GM12878 (cell line): ENCODE measurements around the gene KRTAP29-1. TPM values are rescaled to one million over a fixed set of nuclear protein-coding genes. Genes with fewer than 3 reads are reported as not detected.

Experiments
- ATAC-seq: fragments of 200-7000 bp; cut with Tn5 transposase; 3 replicates; pipeline ENCODE4 v1.9.1; 2020; ENCODE audit warnings: mild to moderate bottlenecking, moderate library complexity
- BruUV-seq: library from RNA; stranded (reverse); fragments of 400-500 nt; replicated peaks from 2 replicates; lab custom pipeline; 2021; lab: Mats Ljungman, UMichigan
- CTCF ChIA-PET: fragments of 300-600 bp; sonication (Branson Sonifier 250); formaldehyde crosslinking; extraction: SDS; loops from one replicate; lab custom pipeline; 2021; ENCODE audit warnings: inconsistent platforms; lab: Yijun Ruan, JAX
- POLR2A ChIA-PET: fragments of 350-600 bp; formaldehyde crosslinking; extraction: SDS; loops from one replicate; lab custom pipeline; 2021; ENCODE audit warnings: inconsistent platforms; lab: Charles Lee
- RAD21 ChIA-PET: fragments of 300-600 bp; sonication (Branson Sonifier 250); formaldehyde crosslinking; loops from one replicate; lab custom pipeline; 2023; ENCODE audit warnings: antibody characterized with exemption; ENCODE audit not compliant: unreplicated experiment; lab: Charles Lee
- SMC1A ChIA-PET: fragments of 300-600 bp; sonication (Branson Sonifier 250); formaldehyde crosslinking; loops from one replicate; lab custom pipeline; 2023; ENCODE audit not compliant: unreplicated experiment, uncharacterized antibody; lab: Charles Lee
- DNase-seq: peaks from one replicate; pipeline ENCODE4 v3.0.0-alpha.2; 2011; ENCODE audit warnings: low read depth, low spot score
- FAIRE-seq: peaks from 3 replicates; lab custom pipeline; 2011; peaks lifted over from hg19 to GRCh38; lab: Jason Lieb, UNC
- H2AFZ ChIP-seq: 2 replicates; pipeline ENCODE4 v1.6.0; 2011; ENCODE audit warnings: low read depth, low read length, control low read depth; ENCODE audit not compliant: control insufficient read depth
- H3K27ac ChIP-seq: 2 replicates; pipeline ENCODE4 v1.5.1; 2011; ENCODE audit warnings: control low read depth; ENCODE audit not compliant: control insufficient read depth, insufficient read depth
- H3K27me3 ChIP-seq, 2 experiments: replicated peaks in 1 of 2; 2 replicates each; pipeline versions ENCODE4 v1.6.0 to v1.6.1; 2011; ENCODE audit warnings: low read length in 1 of 2; ENCODE audit not compliant: control insufficient read depth in 2 of 2, insufficient read depth in 2 of 2
- H3K36me3 ChIP-seq, 2 experiments: 2 replicates each; pipeline ENCODE4 v1.5.1; 2011; ENCODE audit warnings: low read length in 1 of 2; ENCODE audit not compliant: control insufficient read depth in 2 of 2, insufficient read depth in 2 of 2
- H3K4me1 ChIP-seq: 2 replicates; pipeline ENCODE4 v1.6.1; 2011; ENCODE audit warnings: mild to moderate bottlenecking, low read length, moderate library complexity, mixed read lengths; ENCODE audit not compliant: control insufficient read depth, insufficient read depth
- H3K4me2 ChIP-seq: 2 replicates; pipeline ENCODE4 v1.6.0; 2011; ENCODE audit warnings: control low read depth; ENCODE audit not compliant: control insufficient read depth, insufficient read depth
- H3K4me3 ChIP-seq: fragments of 200-600 bp; sonication (generic); 2 replicates; pipeline ENCODE4 v1.5.1; 2016
- H3K79me2 ChIP-seq: 2 replicates; pipeline ENCODE4 v1.6.0; 2011; ENCODE audit warnings: low read length; ENCODE audit not compliant: control insufficient read depth, insufficient read depth
- H3K9ac ChIP-seq: 2 replicates; pipeline ENCODE4 v1.8.0; 2011; ENCODE audit warnings: low read length, control low read depth, mixed read lengths; ENCODE audit not compliant: control insufficient read depth, insufficient read depth
- H3K9me3 ChIP-seq: replicated peaks from 3 replicates; pipeline ENCODE4 v1.5.1; 2011; ENCODE audit warnings: mild to moderate bottlenecking, low read length; ENCODE audit not compliant: control insufficient read depth, insufficient read depth
- H4K20me1 ChIP-seq: 2 replicates; pipeline ENCODE4 v1.6.0; 2011; ENCODE audit not compliant: control insufficient read depth, insufficient read depth
- WGBS: methylation state at CpG from one replicate; pipeline ENCODE4 v1.1.6; 2016; ENCODE audit warnings: low lambda C conversion rate; ENCODE audit not compliant: insufficient replicate concordance, insufficient coverage; ENCODE audit errors: missing lambda C conversion rate; 5-methylcytosine and 5-hydroxymethylcytosine counted together
- in situ Hi-C: fragments of 300-500 bp; cut with MboI; formaldehyde crosslinking; loops from 9 replicates; pipeline ENCODE4 v1.14.3; 2018; ENCODE audit warnings: mixed read lengths
- intact Hi-C: fragments of 100-400 bp; cut with micrococcal nuclease; formaldehyde crosslinking; loops from one replicate; pipeline ENCODE4 v1.14.2; 2022; ENCODE audit not compliant: unreplicated experiment
- polyA plus RNA-seq, 11 experiments: library from polyadenylated mRNA; depleted of rRNA in 4 of 11; unstranded in 6 of 11; stranded (reverse) in 5 of 11; fragments of >200 nt; fragmentation: Nextera tagmentation in 4 of 11; fragmentation: Illumina TruSeq in 1 of 11; extraction: Ambion mirVana in 4 of 11; extraction: Trizol in 1 of 11; gene quantifications; 1 replicate in 1 of 11; 2 replicates in 10 of 11; pipeline versions ENCODE4 v1.2.1 to v1.2.3, GENCODE V29; 2011 to 2016; ENCODE audit warnings: inconsistent platforms in 2 of 11, missing spikeins in 2 of 11, low read depth in 1 of 11
- total RNA-seq, 4 experiments: library from RNA; depleted of rRNA in 3 of 4; stranded (reverse); fragments of >200 nt in 3 of 4; fragmentation: Illumina TruSeq in 1 of 4; extraction: Trizol in 1 of 4; gene quantifications; 2 replicates each; pipeline versions ENCODE4 v1.2.1 to v1.2.3, GENCODE V29; 2013 to 2021
- TF ChIP-seq, protein P1 (sequence below): IDR thresholded peaks from 2 replicates; pipeline ENCODE4 v1.6.1; 2011; ENCODE audit warnings: low read depth, low read length, improper control_type of control experiment, borderline replicate concordance
- TF ChIP-seq, protein P2 (sequence below): fragments of 150-350 bp; IDR thresholded peaks from 2 replicates; pipeline ENCODE4 v1.6.1; 2014; ENCODE audit warnings: mild to moderate bottlenecking, low read depth, low read length

The KRTAP29-1 gene
- total and polyA plus RNA-seq, 10 of the 15 experiments (the other 5 are each of a cell fraction or from before 2014, with no cell fraction given), result 1.9 TPM; not detected in 9

DNA sequence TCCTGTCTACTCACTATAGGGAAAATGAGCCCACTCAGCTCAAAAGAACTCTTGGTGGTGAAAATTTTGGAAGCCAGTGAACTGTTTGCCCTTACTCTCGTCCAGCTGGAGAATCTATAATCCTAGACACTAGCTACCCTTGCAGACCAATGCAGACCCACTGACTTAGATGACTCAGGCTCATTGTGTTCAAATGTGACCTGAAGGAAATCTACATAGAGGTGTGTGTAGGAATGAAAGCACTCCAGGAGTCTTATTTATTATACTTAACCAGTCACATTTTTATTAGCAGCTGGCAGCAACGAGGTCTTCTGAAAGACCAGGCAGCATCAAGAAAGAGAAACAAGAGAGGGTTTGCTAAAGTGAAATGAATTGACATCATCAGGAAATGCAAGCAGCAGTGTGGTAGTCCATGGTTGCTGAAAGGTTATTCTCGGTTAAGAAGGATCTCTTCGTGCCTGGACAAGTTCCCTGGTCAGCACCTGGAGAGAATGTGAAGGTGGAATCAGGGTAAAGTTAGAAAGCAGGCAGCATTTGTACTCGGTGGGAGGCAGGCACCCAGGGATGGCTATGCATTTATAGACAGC is 1.4 kb downstream of the KRTAP29-1 start (continued):
- TF ChIP-seq, protein P1, sequence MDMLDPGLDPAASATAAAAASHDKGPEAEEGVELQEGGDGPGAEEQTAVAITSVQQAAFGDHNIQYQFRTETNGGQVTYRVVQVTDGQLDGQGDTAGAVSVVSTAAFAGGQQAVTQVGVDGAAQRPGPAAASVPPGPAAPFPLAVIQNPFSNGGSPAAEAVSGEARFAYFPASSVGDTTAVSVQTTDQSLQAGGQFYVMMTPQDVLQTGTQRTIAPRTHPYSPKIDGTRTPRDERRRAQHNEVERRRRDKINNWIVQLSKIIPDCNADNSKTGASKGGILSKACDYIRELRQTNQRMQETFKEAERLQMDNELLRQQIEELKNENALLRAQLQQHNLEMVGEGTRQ, result no peak

DNA sequence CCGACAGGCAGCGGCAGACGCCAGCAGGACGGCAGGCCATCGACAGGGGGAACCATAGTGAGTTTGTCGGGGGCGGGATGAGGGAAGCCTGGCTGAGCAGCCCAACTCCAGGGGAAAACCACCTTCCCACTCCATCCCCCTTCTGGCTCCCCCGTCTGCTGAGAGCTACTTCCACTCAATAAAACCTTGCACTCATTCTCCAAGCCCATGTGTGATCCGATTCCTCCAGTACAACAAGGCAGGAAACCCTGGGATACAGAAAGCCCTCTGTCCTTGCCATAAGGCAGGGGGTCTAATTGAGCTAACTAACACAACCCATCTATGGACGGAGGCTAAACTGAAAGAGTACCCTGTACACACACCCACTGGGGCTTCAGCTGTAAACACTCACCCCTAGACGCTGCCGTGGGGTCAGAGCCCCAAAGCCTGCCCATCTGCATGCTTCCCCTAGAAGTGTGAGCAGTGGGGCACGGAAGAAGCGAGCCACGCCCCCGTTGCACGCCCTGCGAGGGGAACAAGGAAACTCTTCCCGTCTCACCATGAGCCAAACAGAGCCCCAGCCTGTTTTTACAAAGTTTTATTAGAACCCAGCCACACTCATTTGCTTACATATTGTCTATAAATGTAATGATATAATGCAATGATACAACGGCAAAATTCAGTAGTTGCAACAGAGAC is 4.1 kb downstream of the KRTAP29-1 start:
- Histone ChIP-seq H2AFZ (no peak overlapping the region), H3K4me1 (no peaks in the 10 kb centered on the region), H3K79me2 (no peaks in the 10 kb centered on the region), H3K36me3 (no peaks in the 10 kb centered on the region), H3K9ac (no peak overlapping the region), H3K27ac (no peak overlapping the region), H3K9me3 (no peaks in the 10 kb centered on the region; the same call in 2 of the 3 replicates), H3K4me2 (no peak overlapping the region), H4K20me1 (no peaks in the 10 kb centered on the region), H3K27me3 (peaks cover 0 to 2% of the 10 kb centered on the region in 2 experiments; a peak in 1 of 4 replicates), H3K4me3 (no peak overlapping the region)
- RAD21 ChIA-PET, result no interaction called here
- in situ Hi-C loops (no loop called here), intact Hi-C loops (no loop called here)
- no peak for DNase-seq
- no peak for ATAC-seq
- FAIRE-seq, result no peak
- SMC1A ChIA-PET, result no interaction called here
- POLR2A ChIA-PET, result no interaction called here
- 39% methylated on average over 20 of the region's 20 CpGs for WGBS
- CTCF ChIA-PET, result no interaction called here
- BruUV-seq, result no TSS peak
- TF ChIP-seq, protein P2, sequence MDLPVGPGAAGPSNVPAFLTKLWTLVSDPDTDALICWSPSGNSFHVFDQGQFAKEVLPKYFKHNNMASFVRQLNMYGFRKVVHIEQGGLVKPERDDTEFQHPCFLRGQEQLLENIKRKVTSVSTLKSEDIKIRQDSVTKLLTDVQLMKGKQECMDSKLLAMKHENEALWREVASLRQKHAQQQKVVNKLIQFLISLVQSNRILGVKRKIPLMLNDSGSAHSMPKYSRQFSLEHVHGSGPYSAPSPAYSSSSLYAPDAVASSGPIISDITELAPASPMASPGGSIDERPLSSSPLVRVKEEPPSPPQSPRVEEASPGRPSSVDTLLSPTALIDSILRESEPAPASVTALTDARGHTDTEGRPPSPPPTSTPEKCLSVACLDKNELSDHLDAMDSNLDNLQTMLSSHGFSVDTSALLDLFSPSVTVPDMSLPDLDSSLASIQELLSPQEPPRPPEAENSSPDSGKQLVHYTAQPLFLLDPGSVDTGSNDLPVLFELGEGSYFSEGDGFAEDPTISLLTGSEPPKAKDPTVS, result no peak
